Loucy (cell line): ENCODE measurements around the gene POLQ.
"Not testable (repeated sequence)": the region's sequence is repeated elsewhere in the genome, so short reads cannot be mapped to it uniquely, and the experiment has no call there.

Experiments used
- H2AFZ ChIP-seq: fragments of 200-600 bp; sonication (generic); 2 replicates; pipeline ENCODE4 v1.6.0; 2016; ENCODE audit warnings: antibody characterized with exemption, mild to moderate bottlenecking, low read length, moderate library complexity
- H3F3A ChIP-seq: fragments of 200-600 bp; 2 replicates; pipeline ENCODE4 v1.6.0; 2016; ENCODE audit warnings: antibody characterized with exemption, low read depth, mild to moderate bottlenecking
- H3K27me3 ChIP-seq: fragments of 200-600 bp; sonication (generic); 2 replicates; pipeline ENCODE4 v1.6.1; 2014; ENCODE audit warnings: low read length, mild to moderate bottlenecking; ENCODE audit not compliant: insufficient read depth, poor library complexity, severe bottlenecking
- H3K36me3 ChIP-seq: fragments of 200-600 bp; sonication (generic); 2 replicates; pipeline ENCODE4 v1.6.1; 2016; ENCODE audit warnings: low read length; ENCODE audit not compliant: insufficient read depth
- H3K4me1 ChIP-seq: fragments of 200-600 bp; sonication (generic); 2 replicates; pipeline ENCODE4 v1.5.1; 2014; ENCODE audit warnings: low read length, mild to moderate bottlenecking; ENCODE audit not compliant: insufficient read depth, poor library complexity, severe bottlenecking
- H3K4me2 ChIP-seq: fragments of 200-600 bp; sonication (generic); 2 replicates; pipeline ENCODE4 v1.6.0; 2014; ENCODE audit warnings: antibody characterized with exemption, low read length, low read depth, mild to moderate bottlenecking; ENCODE audit not compliant: poor library complexity, severe bottlenecking
- H3K4me3 ChIP-seq: fragments of 200-600 bp; sonication (generic); 2 replicates; pipeline ENCODE4 v1.5.1; 2014; ENCODE audit warnings: low read length, mild to moderate bottlenecking, mixed read lengths; ENCODE audit not compliant: poor library complexity, severe bottlenecking
- H3K79me2 ChIP-seq: fragments of 200-600 bp; sonication (generic); 2 replicates; pipeline ENCODE4 v1.6.1; 2014; ENCODE audit warnings: low read length; ENCODE audit not compliant: insufficient read depth
- H3K9ac ChIP-seq: fragments of 200-600 bp; sonication (generic); 2 replicates; pipeline ENCODE4 v1.6.0; 2014; ENCODE audit warnings: mild to moderate bottlenecking, low read depth, low read length, moderate library complexity; ENCODE audit not compliant: poor library complexity, severe bottlenecking
- H3K9me2 ChIP-seq: fragments of 200-600 bp; sonication (generic); replicated peaks from 2 replicates; pipeline ENCODE4 v1.6.1; 2016; ENCODE audit warnings: low read depth, low read length, mixed read lengths
- H3K9me3 ChIP-seq: fragments of 200-600 bp; sonication (generic); 2 replicates; pipeline ENCODE4 v1.6.1; 2014; ENCODE audit warnings: mild to moderate bottlenecking, antibody characterized with exemption, low read length, low read depth; ENCODE audit not compliant: insufficient read depth
- H4K20me1 ChIP-seq: fragments of 200-600 bp; sonication (generic); 2 replicates; pipeline ENCODE4 v1.6.0; 2014; ENCODE audit warnings: antibody characterized with exemption, low read length, mild to moderate bottlenecking; ENCODE audit not compliant: insufficient read depth, poor library complexity, severe bottlenecking
- EZH2phosphoT487 ChIP-seq: fragments of 200-600 bp; IDR thresholded peaks from 2 replicates; pipeline ENCODE4 v1.6.1; 2018; ENCODE audit warnings: antibody characterized with exemption, mild to moderate bottlenecking, moderate library complexity, borderline replicate concordance
- TF ChIP-seq, protein P1 (sequence below): fragments of 200-600 bp; sonication (generic); conservative IDR thresholded peaks from 2 replicates; pipeline ENCODE4 v1.5.1; 2014; ENCODE audit warnings: mild to moderate bottlenecking, antibody characterized with exemption, low read length

POLQ gene

DNA sequence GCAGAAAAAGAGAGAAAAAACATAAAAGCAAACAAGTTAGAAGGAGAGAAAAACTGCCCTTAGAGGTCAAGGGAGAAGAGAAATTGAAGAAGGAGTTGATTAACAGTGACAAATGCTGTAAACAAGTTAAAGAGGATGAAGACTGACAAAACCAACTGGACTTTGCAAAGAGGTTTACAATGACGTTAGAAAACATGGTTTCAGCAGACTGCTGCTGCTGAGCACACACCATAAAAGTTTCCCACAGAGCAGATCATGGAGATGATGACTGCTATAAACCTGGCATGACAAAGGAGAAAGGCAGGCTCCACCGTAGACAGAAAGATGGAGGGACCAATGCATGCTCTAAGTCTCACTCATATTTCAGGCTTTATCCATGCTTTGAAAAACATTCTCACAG, 78.7 kb downstream of the POLQ start:
- H3K9me2 ChIP-seq = no peaks in the 10 kb centered on the region
- no peaks in the 10 kb centered on the region for H3K9me3 ChIP-seq
- peaks cover 60% of the 10 kb centered on the region for H3K36me3 ChIP-seq
- H4K20me1 ChIP-seq = no peaks in the 10 kb centered on the region
- no peaks in the 10 kb centered on the region for H3K27me3 ChIP-seq
- H3K79me2 ChIP-seq = no peaks in the 10 kb centered on the region
- H2AFZ ChIP-seq = no peak overlapping the region
- no peak overlapping the region for H3K4me3 ChIP-seq
- no peak overlapping the region for H3K4me2 ChIP-seq
- no peaks in the 10 kb centered on the region for H3F3A ChIP-seq
- no peak for TF ChIP-seq EZH2phosphoT487
- TF ChIP-seq, protein P1, sequence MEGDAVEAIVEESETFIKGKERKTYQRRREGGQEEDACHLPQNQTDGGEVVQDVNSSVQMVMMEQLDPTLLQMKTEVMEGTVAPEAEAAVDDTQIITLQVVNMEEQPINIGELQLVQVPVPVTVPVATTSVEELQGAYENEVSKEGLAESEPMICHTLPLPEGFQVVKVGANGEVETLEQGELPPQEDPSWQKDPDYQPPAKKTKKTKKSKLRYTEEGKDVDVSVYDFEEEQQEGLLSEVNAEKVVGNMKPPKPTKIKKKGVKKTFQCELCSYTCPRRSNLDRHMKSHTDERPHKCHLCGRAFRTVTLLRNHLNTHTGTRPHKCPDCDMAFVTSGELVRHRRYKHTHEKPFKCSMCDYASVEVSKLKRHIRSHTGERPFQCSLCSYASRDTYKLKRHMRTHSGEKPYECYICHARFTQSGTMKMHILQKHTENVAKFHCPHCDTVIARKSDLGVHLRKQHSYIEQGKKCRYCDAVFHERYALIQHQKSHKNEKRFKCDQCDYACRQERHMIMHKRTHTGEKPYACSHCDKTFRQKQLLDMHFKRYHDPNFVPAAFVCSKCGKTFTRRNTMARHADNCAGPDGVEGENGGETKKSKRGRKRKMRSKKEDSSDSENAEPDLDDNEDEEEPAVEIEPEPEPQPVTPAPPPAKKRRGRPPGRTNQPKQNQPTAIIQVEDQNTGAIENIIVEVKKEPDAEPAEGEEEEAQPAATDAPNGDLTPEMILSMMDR = no peak
- no peaks in the 10 kb centered on the region for H3K4me1 ChIP-seq
- no peak overlapping the region for H3K9ac ChIP-seq

DNA sequence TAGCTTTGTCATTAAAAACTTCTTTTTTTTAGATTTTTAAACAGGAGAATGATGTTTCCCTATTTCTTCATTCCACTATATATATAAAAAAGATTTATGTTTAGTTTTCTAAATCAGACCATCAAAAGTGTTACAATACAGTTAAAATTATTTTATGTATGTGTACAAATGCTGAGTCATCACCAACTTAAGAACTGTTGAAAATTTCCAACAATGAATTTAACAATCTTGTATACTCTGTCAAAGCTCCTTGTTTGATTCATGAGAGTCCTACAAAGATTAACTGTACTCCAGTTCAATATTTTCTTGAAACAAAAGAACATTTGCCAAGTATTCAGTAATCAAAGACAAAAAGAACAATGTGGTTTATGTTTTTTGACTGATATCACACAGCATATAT, 82.0 kb downstream of the POLQ start:
- Histone ChIP-seq H3K36me3 (peaks cover 60% of the 10 kb centered on the region), H3K9me2 (no peaks in the 10 kb centered on the region), H3K79me2 (no peaks in the 10 kb centered on the region), H3K4me2 (no peak overlapping the region), H4K20me1 (no peaks in the 10 kb centered on the region), H3K4me1 (no peaks in the 10 kb centered on the region), H2AFZ (no peak overlapping the region), H3K27me3 (no peaks in the 10 kb centered on the region), H3K9ac (no peak overlapping the region), H3K9me3 (no peaks in the 10 kb centered on the region), H3K4me3 (no peak overlapping the region), H3F3A (no peaks in the 10 kb centered on the region)
- TF ChIP-seq, protein P1 = no peak
- TF ChIP-seq EZH2phosphoT487 = no peak

DNA sequence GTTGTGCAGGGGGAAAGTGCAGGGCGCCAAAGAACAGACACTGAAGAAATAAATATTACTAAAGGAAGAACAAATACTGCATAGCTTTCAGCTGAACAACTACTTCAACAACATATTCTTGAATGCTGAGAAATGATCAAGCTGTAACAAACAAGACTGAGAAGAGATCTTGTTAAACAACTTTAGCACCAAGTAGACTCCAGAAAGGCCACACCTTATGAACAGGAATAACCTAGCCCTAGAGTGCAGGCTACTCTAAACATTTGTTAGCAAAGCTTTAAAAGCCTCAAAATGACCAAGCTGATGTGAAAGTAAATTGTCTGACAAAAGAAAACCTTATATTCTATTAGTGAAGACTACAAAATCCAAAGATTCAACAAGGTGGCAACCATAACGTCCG, 83.2 kb downstream of the POLQ start:
- Histone ChIP-seq H4K20me1 (no peaks in the 10 kb centered on the region), H3K36me3 (peaks cover 53% of the 10 kb centered on the region; the same call in 1 of the 2 replicates)

DNA sequence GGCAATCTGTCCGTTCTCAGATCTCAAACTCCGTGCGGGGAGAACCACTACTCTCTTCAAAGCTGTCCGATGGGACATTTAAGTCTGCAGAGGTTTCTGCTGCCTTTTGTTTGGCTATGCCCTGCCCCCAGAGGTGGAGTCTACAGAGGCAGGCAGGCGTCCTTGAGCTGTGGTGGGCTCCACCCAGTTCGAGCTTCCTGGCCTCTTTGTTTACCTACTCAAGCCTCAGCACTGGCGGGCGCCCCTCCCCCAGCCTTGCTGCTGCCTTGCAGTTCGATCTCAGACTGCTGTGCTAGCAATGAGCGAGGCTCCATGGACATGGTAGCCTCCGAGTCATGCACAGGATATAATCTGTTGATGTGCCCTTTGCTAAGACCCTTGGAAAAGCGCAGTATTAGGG, 94.0 kb downstream of the POLQ start:
- H3F3A ChIP-seq, H3K9me2 ChIP-seq, H4K20me1 ChIP-seq, H3K27me3 ChIP-seq, H2AFZ ChIP-seq, H3K4me3 ChIP-seq, H3K9me3 ChIP-seq, H3K4me1 ChIP-seq, H3K9ac ChIP-seq, H3K79me2 ChIP-seq, H3K4me2 ChIP-seq: not testable (repeated sequence)
- peaks cover 31% of the 10 kb centered on the region; the same call in 1 of the 2 replicates for H3K36me3 ChIP-seq

More for the DNA sequence above, 83.2 kb downstream of the POLQ start:
- Histone ChIP-seq H3K79me2 (no peaks in the 10 kb centered on the region), H3K4me2 (no peak overlapping the region), H3K9me3 (no peaks in the 10 kb centered on the region), H3K4me1 (no peaks in the 10 kb centered on the region), H2AFZ (no peak overlapping the region), H3F3A (no peaks in the 10 kb centered on the region), H3K9ac (no peak overlapping the region), H3K9me2 (no peaks in the 10 kb centered on the region), H3K4me3 (no peak overlapping the region), H3K27me3 (no peaks in the 10 kb centered on the region)
- no peak for TF ChIP-seq EZH2phosphoT487
- TF ChIP-seq, protein P1 = no peak
